ENCODE results near the gene ZNF491. TPM values are rescaled to one million over a fixed set of nuclear protein-coding genes. Genes with fewer than 3 reads are reported as not detected.

The ZNF491 gene
- total and polyA plus RNA-seq, 2 donors (not counting 1 experiment from before 2014, with no cell fraction given): 0.57 to 1.7 TPM

DNA sequence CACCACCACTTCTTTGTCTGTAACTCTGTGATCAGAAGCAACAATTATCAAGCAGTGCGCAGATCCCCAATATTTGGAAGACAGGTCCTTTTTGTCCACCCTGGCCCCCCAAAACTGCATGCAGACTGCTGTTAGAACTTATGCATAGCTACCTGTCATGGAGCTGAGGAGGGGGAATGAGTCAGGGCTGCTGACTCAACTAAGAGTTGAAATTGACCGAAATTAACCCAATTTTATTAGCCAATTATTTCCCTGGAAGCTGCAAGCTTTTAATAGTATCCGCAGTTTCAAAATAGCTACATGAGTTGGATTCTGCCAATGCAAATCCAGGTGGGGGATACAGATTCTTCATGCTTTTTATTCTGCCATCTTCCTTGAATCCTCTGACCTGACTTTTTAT is 14.0 kb upstream of the ZNF491 start:
- WGBS (ENCODE audit: insufficient coverage): 100% methylated on average over 1 of the region's 3 CpGs
- H3K4me3 Mint-ChIP-seq: no peak overlapping the region

DNA sequence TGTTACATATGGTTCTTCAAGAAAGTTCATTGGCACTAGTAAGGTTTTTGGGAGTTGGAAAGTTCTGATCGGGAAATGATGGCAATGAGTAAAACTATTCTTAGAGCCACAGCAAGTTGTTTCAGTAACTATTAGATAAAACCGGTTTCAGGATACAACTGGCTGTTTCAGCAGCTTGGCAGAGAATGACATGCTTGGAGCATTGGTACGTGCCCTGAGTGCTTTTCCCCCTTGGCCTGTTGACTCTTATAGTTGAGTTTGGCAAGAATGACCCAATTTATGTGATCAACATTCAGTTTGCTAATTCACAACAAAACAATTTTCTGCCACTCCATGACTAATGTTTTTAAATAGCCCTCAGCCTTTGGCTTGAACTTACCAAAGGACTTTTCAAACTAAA is 10.8 kb upstream of the ZNF491 start:
- Histone ChIP-seq H4K20me1 (ENCODE audit: control insufficient read depth, insufficient read depth, low read length, poor library complexity, severe bottlenecking) (no peaks in the 10 kb centered on the region), H3K36me3 (replicated peaks in 1 of 2; ENCODE audit: control extremely low read depth in 1 of 2, control insufficient read depth in 1 of 2, extremely low read depth in 1 of 2, insufficient read depth in 2 of 2, low read length in 1 of 2) (peaks cover 0 to 4% of the 10 kb centered on the region in 2 experiments), H3K9me3 (ENCODE audit: control extremely low read depth in 1 of 3, control insufficient read depth in 2 of 3, insufficient read depth in 1 of 3, low read length in 2 of 3) (peaks cover 10 to 66% (median 47%) of the 10 kb centered on the region in 3 donors), H3K27ac (ENCODE audit: low read length in 2 of 2) (no peak overlapping the region), H3K79me2 (ENCODE audit: control insufficient read depth, insufficient read depth, low read length) (no peaks in the 10 kb centered on the region), H3K4me1 (ENCODE audit: control insufficient read depth in 2 of 2, insufficient read depth in 2 of 2, low read length in 2 of 2) (no peaks in the 10 kb centered on the region), H3K4me2 (replicated peaks; ENCODE audit: low read depth, low read length, poor library complexity, severe bottlenecking) (no peak overlapping the region), H3K9ac (ENCODE audit: low read length) (no peak overlapping the region), H2AFZ (ENCODE audit: insufficient read depth, low read depth, low read length, poor library complexity, severe bottlenecking) (no peak overlapping the region), H3K27me3 (replicated peaks in 1 of 4; ENCODE audit: control extremely low read depth in 1 of 4, control insufficient read depth in 3 of 4, insufficient read depth in 4 of 4, low read length in 3 of 4) (no peaks in the 10 kb centered on the region), H3K4me3 (ENCODE audit: control extremely low read depth in 1 of 5, extremely low read depth in 1 of 5, insufficient read depth in 1 of 5, low read depth in 2 of 5, low read length in 4 of 5) (no peak overlapping the region)
- CTCF ChIA-PET: interaction anchor here (2.3 kb wide), 1 partner anchor 10 kb away, joined by 18 read pairs; the partner anchor contains the start of gene ZNF491
- Mint-ChIP-seq H3K27me3 (no peaks in the 10 kb centered on the region), H3K27ac (no peak overlapping the region), H3K4me1 (no peaks in the 10 kb centered on the region), H3K4me3 (no peak overlapping the region), H3K9me3 (ENCODE audit: insufficient read depth) (peaks cover 14% of the 10 kb centered on the region)
- DNase-seq: no peak
- intact Hi-C loops (cut with micrococcal nuclease): no loop called here
- POLR2A ChIA-PET: no interaction called here
- TF ChIP-seq EZH2 (IDR thresholded peaks at IDR 0.05; ENCODE audit: borderline replicate concordance, insufficient read depth, low read depth, low read length, poor library complexity, severe bottlenecking) (no peak), CTCF (IDR thresholded peaks at IDR 0.05) (no peak)
- WGBS (ENCODE audit: insufficient coverage): 84% methylated on average over 3 of the region's 3 CpGs
- ATAC-seq (ENCODE audit: low read depth): no peak

More for the DNA sequence above, 14.0 kb upstream of the ZNF491 start:
- Histone ChIP-seq H3K4me1 (ENCODE audit: control insufficient read depth in 2 of 2, insufficient read depth in 2 of 2, low read length in 2 of 2) (no peaks in the 10 kb centered on the region), H3K27ac (ENCODE audit: low read length in 2 of 2) (no peak overlapping the region), H3K4me3 (ENCODE audit: control extremely low read depth in 1 of 5, extremely low read depth in 1 of 5, insufficient read depth in 1 of 5, low read depth in 2 of 5, low read length in 4 of 5) (no peak overlapping the region), H3K36me3 (replicated peaks in 1 of 2; ENCODE audit: control extremely low read depth in 1 of 2, control insufficient read depth in 1 of 2, extremely low read depth in 1 of 2, insufficient read depth in 2 of 2, low read length in 1 of 2) (peaks cover 19 to 26% of the 10 kb centered on the region in 2 experiments), H3K4me2 (replicated peaks; ENCODE audit: low read depth, low read length, poor library complexity, severe bottlenecking) (no peak overlapping the region), H3K27me3 (replicated peaks in 1 of 4; ENCODE audit: control extremely low read depth in 1 of 4, control insufficient read depth in 3 of 4, insufficient read depth in 4 of 4, low read length in 3 of 4) (no peaks in the 10 kb centered on the region), H3K9me3 (ENCODE audit: control extremely low read depth in 1 of 3, control insufficient read depth in 2 of 3, insufficient read depth in 1 of 3, low read length in 2 of 3) (peaks cover 30 to 88% (median 44%) of the 10 kb centered on the region in 3 donors), H3K9ac (ENCODE audit: low read length) (no peak overlapping the region), H2AFZ (ENCODE audit: insufficient read depth, low read depth, low read length, poor library complexity, severe bottlenecking) (no peak overlapping the region), H4K20me1 (ENCODE audit: control insufficient read depth, insufficient read depth, low read length, poor library complexity, severe bottlenecking) (no peaks in the 10 kb centered on the region), H3K79me2 (ENCODE audit: control insufficient read depth, insufficient read depth, low read length) (no peaks in the 10 kb centered on the region)
- TF ChIP-seq EZH2 (IDR thresholded peaks at IDR 0.05; ENCODE audit: borderline replicate concordance, insufficient read depth, low read depth, low read length, poor library complexity, severe bottlenecking): no peak
- Mint-ChIP-seq H3K27ac (no peak overlapping the region), H3K27me3 (no peaks in the 10 kb centered on the region), H3K9me3 (ENCODE audit: insufficient read depth) (peaks cover 20% of the 10 kb centered on the region), H3K4me1 (no peaks in the 10 kb centered on the region)
- ATAC-seq (ENCODE audit: low read depth) (no peak), DNase-seq (no peak)
- ChIA-PET CTCF (no interaction called here), POLR2A (no interaction called here)
- intact Hi-C loops (cut with micrococcal nuclease): no loop called here

Data from B cell (primary cell).